Measurements from ENCODE around the gene PPP1R3A. TPM values are rescaled to one million over a fixed set of nuclear protein-coding genes. Genes with fewer than 3 reads are reported as not detected.

PPP1R3A gene
- total and polyA plus RNA-seq, 2 donors (not counting 1 experiment from before 2014, with no cell fraction given): not detected

GRCh38 chr7:113883096-113883495 lies 35.7 kb downstream of the PPP1R3A start:
- ATAC-seq (ENCODE audit: low read depth): no peak
- H3K36me3 ChIP-seq (replicated peaks in 1 of 2; ENCODE audit: control extremely low read depth in 1 of 2, control insufficient read depth in 1 of 2, extremely low read depth in 1 of 2, insufficient read depth in 2 of 2, low read length in 1 of 2): no peaks in the 10 kb centered on the region
- no peak overlapping the region for H3K4me2 ChIP-seq (replicated peaks; ENCODE audit: low read depth, low read length, poor library complexity, severe bottlenecking)
- no peaks in the 10 kb centered on the region for H3K27me3 ChIP-seq (replicated peaks in 1 of 4; ENCODE audit: control extremely low read depth in 1 of 4, control insufficient read depth in 3 of 4, insufficient read depth in 4 of 4, low read length in 3 of 4)
- peaks cover 2% of the 10 kb centered on the region for H3K9me3 Mint-ChIP-seq (ENCODE audit: insufficient read depth)
- H3K79me2 ChIP-seq (ENCODE audit: control insufficient read depth, insufficient read depth, low read length): no peaks in the 10 kb centered on the region
- H3K4me3 ChIP-seq (ENCODE audit: control extremely low read depth in 1 of 5, extremely low read depth in 1 of 5, insufficient read depth in 1 of 5, low read depth in 2 of 5, low read length in 4 of 5): no peak overlapping the region
- H2AFZ ChIP-seq (ENCODE audit: insufficient read depth, low read depth, low read length, poor library complexity, severe bottlenecking): no peak overlapping the region
- no peaks in the 10 kb centered on the region for H4K20me1 ChIP-seq (ENCODE audit: control insufficient read depth, insufficient read depth, low read length, poor library complexity, severe bottlenecking)
- CTCF ChIA-PET: no interaction called here
- no peak for TF ChIP-seq EZH2 (IDR thresholded peaks at IDR 0.05; ENCODE audit: borderline replicate concordance, insufficient read depth, low read depth, low read length, poor library complexity, severe bottlenecking)
- TF ChIP-seq, protein P1, sequence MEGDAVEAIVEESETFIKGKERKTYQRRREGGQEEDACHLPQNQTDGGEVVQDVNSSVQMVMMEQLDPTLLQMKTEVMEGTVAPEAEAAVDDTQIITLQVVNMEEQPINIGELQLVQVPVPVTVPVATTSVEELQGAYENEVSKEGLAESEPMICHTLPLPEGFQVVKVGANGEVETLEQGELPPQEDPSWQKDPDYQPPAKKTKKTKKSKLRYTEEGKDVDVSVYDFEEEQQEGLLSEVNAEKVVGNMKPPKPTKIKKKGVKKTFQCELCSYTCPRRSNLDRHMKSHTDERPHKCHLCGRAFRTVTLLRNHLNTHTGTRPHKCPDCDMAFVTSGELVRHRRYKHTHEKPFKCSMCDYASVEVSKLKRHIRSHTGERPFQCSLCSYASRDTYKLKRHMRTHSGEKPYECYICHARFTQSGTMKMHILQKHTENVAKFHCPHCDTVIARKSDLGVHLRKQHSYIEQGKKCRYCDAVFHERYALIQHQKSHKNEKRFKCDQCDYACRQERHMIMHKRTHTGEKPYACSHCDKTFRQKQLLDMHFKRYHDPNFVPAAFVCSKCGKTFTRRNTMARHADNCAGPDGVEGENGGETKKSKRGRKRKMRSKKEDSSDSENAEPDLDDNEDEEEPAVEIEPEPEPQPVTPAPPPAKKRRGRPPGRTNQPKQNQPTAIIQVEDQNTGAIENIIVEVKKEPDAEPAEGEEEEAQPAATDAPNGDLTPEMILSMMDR (IDR thresholded peaks at IDR 0.05): no peak
- POLR2A ChIA-PET: no interaction called here
- H3K27ac Mint-ChIP-seq: no peak overlapping the region
- intact Hi-C loops (cut with micrococcal nuclease): no loop called here
- H3K4me3 Mint-ChIP-seq: no peak overlapping the region
- no peak overlapping the region for H3K27ac ChIP-seq (ENCODE audit: low read length in 2 of 2)
- H3K4me1 ChIP-seq (ENCODE audit: control insufficient read depth in 2 of 2, insufficient read depth in 2 of 2, low read length in 2 of 2): no peaks in the 10 kb centered on the region
- no peak overlapping the region for H3K9ac ChIP-seq (ENCODE audit: low read length)
- WGBS (ENCODE audit: insufficient coverage): no CpG with 5 or more reads among the region's 1 CpG
- no peak for DNase-seq
- peaks cover 0 to 3% (median 0%) of the 10 kb centered on the region in 3 donors for H3K9me3 ChIP-seq (ENCODE audit: control extremely low read depth in 1 of 3, control insufficient read depth in 2 of 3, insufficient read depth in 1 of 3, low read length in 2 of 3)
- H3K4me1 Mint-ChIP-seq: no peaks in the 10 kb centered on the region
- H3K27me3 Mint-ChIP-seq: no peaks in the 10 kb centered on the region

DNA sequence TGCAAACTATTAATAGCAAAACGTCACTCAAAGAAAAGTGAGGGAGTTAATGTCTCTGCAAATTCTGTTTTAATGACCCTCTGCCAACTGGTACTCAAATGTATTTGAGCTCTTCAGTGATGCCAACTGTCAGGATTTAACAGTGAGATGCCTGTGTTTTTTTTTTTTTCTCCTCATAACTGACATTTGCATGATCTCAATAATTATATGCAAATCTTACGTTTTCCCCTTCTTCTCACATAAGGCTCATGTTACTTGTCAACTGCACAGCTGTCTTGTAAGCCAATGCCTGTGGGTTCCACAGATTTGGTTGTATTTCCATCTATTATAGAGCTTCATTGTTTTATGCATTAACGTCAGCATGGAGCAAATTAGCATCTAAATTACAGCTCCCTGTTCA lies 38.2 kb downstream of the PPP1R3A start:
- Histone ChIP-seq H3K9me3 (ENCODE audit: control extremely low read depth in 1 of 3, control insufficient read depth in 2 of 3, insufficient read depth in 1 of 3, low read length in 2 of 3) (peaks cover 0 to 3% (median 0%) of the 10 kb centered on the region in 3 donors), H3K79me2 (ENCODE audit: control insufficient read depth, insufficient read depth, low read length) (no peaks in the 10 kb centered on the region), H3K4me1 (ENCODE audit: control insufficient read depth in 2 of 2, insufficient read depth in 2 of 2, low read length in 2 of 2) (no peaks in the 10 kb centered on the region), H3K27ac (ENCODE audit: low read length in 2 of 2) (no peak overlapping the region), H3K4me3 (ENCODE audit: control extremely low read depth in 1 of 5, extremely low read depth in 1 of 5, insufficient read depth in 1 of 5, low read depth in 2 of 5, low read length in 4 of 5) (no peak overlapping the region), H4K20me1 (ENCODE audit: control insufficient read depth, insufficient read depth, low read length, poor library complexity, severe bottlenecking) (no peaks in the 10 kb centered on the region), H3K9ac (ENCODE audit: low read length) (no peak overlapping the region), H3K27me3 (replicated peaks in 1 of 4; ENCODE audit: control extremely low read depth in 1 of 4, control insufficient read depth in 3 of 4, insufficient read depth in 4 of 4, low read length in 3 of 4) (no peaks in the 10 kb centered on the region), H2AFZ (ENCODE audit: insufficient read depth, low read depth, low read length, poor library complexity, severe bottlenecking) (no peak overlapping the region), H3K36me3 (replicated peaks in 1 of 2; ENCODE audit: control extremely low read depth in 1 of 2, control insufficient read depth in 1 of 2, extremely low read depth in 1 of 2, insufficient read depth in 2 of 2, low read length in 1 of 2) (no peaks in the 10 kb centered on the region), H3K4me2 (replicated peaks; ENCODE audit: low read depth, low read length, poor library complexity, severe bottlenecking) (no peak overlapping the region)
- ChIA-PET POLR2A (no interaction called here), CTCF (no interaction called here)
- Mint-ChIP-seq H3K4me3 (no peak overlapping the region), H3K4me1 (no peaks in the 10 kb centered on the region), H3K9me3 (ENCODE audit: insufficient read depth) (no peaks in the 10 kb centered on the region), H3K27ac (no peak overlapping the region), H3K27me3 (no peaks in the 10 kb centered on the region)
- DNase-seq (no peak), ATAC-seq (ENCODE audit: low read depth) (no peak)
- no peak for TF ChIP-seq EZH2 (IDR thresholded peaks at IDR 0.05; ENCODE audit: borderline replicate concordance, insufficient read depth, low read depth, low read length, poor library complexity, severe bottlenecking)
- TF ChIP-seq, protein P1 (IDR thresholded peaks at IDR 0.05): no peak
- 100% methylated on average over 1 of the region's 3 CpGs for WGBS (ENCODE audit: insufficient coverage)
- intact Hi-C loops (cut with micrococcal nuclease): no loop called here

Measured in B cell (primary cell).